GM19193 (cell line): ENCODE data around the gene RPSA.

Source experiments
- POLR2A ChIP-seq: IDR thresholded peaks from 4 replicates; pipeline ENCODE4 v1.6.1; 2011; ENCODE audit not compliant: insufficient read depth, insufficient read length; ENCODE audit errors: extremely low read depth

The RPSA gene

GRCh38 chr3:39385456-39386090 is 20.9 kb upstream of the RPSA start:
- TF ChIP-seq POLR2A, result no peak

DNA sequence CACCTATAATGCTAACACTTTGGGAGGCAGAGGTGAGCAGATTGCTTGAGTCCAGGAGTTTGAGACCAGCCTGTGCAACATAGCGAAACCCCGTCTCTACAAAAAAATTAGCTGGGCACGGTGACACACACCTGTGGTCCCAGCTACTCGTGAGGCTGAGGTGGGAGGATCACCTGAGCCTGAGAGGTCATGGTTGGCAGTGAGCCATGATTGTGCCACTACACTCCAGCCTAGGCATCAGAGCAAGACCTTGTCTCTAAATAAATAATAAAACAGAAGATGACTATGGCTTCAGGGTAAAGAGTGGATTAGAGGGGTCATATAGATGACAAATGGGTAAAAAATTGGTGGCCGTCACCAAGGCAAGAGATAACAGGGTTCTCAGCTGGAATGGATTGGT is 20.2 kb upstream of the RPSA start:
- TF ChIP-seq POLR2A, result no peak

- TF ChIP-seq POLR2A, result no peak
Measured at GRCh38 chr3:39387411-39387975, 19.0 kb upstream of the RPSA start.

DNA sequence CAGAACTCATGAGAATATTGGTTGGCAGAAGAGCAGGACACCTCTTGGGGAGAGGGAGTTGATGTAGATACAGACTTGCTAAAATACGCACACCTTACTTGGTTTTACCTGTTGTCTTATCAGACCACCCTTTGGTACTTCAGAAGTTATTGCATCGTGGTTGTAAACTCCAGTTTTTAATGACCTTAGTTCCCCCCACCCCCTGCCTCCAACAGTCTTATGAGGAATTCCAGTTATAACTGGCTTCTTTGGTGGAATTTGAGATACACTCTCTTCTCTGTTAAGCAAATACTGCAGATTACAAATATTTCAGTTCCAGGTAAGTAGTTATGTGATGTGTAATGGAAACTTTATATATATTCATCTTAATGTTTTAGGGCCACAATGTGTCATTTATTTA is 18.4 kb upstream of the RPSA start:
- TF ChIP-seq POLR2A, result no peak

- no peak for TF ChIP-seq POLR2A
Measured at GRCh38 chr3:39388741-39389248, 17.7 kb upstream of the RPSA start.

DNA sequence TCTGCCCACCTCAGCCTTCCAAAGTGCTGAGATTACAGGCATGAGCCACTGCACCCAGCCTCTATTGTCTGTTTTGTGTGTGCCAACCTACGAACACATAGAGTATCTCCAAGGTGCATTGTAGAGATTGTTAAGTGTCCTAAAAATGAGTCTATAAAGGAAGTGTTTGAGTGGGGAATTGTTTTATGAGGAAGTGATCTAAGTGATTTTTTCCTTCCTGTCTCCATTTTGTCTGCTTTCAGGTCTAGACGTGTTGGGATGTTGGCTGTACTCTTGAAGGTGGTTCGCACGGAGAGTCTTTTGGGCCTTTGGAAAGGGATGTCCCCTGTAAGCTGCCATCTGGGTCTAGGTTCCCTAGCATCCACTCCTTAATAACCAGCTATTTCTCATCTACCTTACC is 16.3 kb upstream of the RPSA start:
- TF ChIP-seq POLR2A, result no peak

DNA sequence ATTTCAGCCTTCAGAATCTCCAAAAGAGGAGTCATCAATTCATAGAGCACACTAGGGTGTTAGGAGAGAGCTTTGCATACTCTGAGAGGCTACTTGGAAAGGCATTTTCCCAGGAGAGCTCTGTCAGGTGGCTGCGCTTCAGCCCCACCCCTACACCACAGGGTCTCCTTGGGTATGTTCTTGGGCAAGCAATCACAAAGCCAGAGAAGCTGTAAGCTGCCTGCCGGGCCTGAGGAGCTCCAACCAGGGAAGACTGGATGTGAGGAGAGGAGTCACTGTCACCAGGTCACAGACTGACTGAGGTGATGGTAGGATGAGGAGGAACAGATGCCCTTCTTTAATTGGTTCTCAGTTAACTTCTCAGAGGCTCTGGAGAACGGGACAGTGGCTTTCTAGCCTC is 9.8 kb upstream of the RPSA start:
- TF ChIP-seq POLR2A, result no peak

GRCh38 chr3:39398700-39399099 is 7.8 kb upstream of the RPSA start:
- TF ChIP-seq POLR2A, result no peak

GRCh38 chr3:39401983-39402382 is 4.5 kb upstream of the RPSA start:
- TF ChIP-seq POLR2A, result no peak

GRCh38 chr3:39404943-39405686 is 1.4 kb upstream of the RPSA start:
- no peak for TF ChIP-seq POLR2A

GRCh38 chr3:39405687-39406367 is 693 bp upstream of the RPSA start:
- no peak for TF ChIP-seq POLR2A

DNA sequence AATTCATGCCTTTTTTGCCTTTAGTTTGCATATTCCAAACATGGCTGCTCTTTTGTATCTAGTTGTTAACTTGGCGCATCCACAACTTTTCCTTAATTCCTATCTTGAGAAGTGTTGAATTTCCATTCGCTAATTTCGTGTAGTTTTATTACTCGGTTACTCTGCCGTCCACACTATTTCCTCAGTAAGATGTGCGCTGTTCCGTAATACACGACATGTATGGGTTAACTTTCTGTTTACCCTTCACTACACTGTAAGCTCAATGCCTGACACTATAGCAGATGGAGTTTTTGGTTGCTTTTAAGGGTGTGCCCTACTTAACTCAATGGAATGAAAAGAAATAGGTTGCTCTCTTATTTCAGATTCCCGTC is 724 bp downstream of the RPSA start:
- no peak for TF ChIP-seq POLR2A

DNA sequence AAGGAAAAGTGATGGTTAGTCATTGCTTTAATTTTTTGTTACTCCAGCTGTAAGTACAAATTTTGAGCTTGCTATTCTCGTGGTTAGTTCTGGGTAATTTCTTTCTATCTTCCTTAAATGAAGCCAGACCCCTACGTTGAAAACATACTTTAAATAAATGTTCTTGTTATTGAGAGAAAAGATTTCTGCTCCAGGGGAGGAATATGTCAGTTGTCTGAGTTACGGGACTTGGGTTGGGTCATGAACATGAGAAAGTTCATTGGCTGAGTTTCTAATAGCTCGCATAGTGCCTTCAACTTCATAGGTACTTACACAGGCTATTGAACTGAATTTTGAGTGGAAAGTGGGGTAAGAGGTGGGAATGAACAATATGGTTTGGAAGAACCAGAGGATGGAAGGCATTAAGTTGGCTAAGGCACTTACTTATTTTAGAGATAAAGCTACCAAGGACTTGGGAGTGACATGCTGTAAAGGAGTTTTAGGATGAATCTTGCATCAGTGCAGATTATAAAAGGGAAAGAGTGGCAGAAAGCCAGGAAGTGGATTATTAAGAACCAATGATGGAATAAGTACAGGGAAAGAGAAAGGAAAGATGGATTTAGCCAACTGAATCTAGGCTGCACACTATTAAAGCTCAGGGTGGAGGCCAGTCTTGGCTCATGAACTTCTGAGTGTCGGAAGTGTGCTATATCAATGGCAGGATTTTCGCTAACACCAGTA is 1.4 kb downstream of the RPSA start:
- TF ChIP-seq POLR2A, result no peak

GRCh38 chr3:39408493-39409372 is 2.2 kb downstream of the RPSA start:
- TF ChIP-seq POLR2A, result no peak

GRCh38 chr3:39409514-39410136 is 3.1 kb downstream of the RPSA start:
- peak; percentile 26 for TF ChIP-seq POLR2A
